Hepatocyte (in vitro differentiated cells): ENCODE results near the gene PKNOX2.

Experiments used
- CTCF ChIP-seq: fragments of 200-600 bp; sonication (generic); IDR thresholded peaks from 2 replicates; pipeline ENCODE4 v1.5.1; 2016; ENCODE audit warnings: antibody characterized with exemption, mild to moderate bottlenecking; ENCODE audit not compliant: poor library complexity
- EZH2phosphoT487 ChIP-seq: fragments of 200-600 bp; sonication (generic); IDR thresholded peaks from one replicate; pipeline ENCODE4 v1.6.1; 2018; ENCODE audit warnings: antibody characterized with exemption, mild to moderate bottlenecking, low read depth, moderate library complexity; ENCODE audit not compliant: unreplicated experiment, severe bottlenecking

GRCh38 chr11:125416981-125417935 is 252.7 kb downstream of the PKNOX2 start:
- TF ChIP-seq CTCF (no peak), EZH2phosphoT487 (no peak)
